HCT116 (cell line): ENCODE results near the gene LTBP1. TPM values are rescaled to one million over a fixed set of nuclear protein-coding genes. Genes with fewer than 3 reads are reported as not detected.

ENCODE experiments used
- ATAC-seq: fragments of 200-7000 bp; cut with Tn5 transposase; 2 replicates; pipeline ENCODE4 v1.9.1; 2020; ENCODE audit warnings: mild to moderate bottlenecking, moderate library complexity
- BruUV-seq: library from RNA; stranded (reverse); fragments of 400-500 nt; replicated peaks from 2 replicates; lab custom pipeline; 2021; lab: Mats Ljungman, UMichigan
- CTCF ChIA-PET: fragments of 300-600 bp; sonication (Branson Sonifier 250); formaldehyde crosslinking; loops from one replicate; lab custom pipeline; 2021; ENCODE audit warnings: antibody characterized with exemption; lab: Charles Lee
- POLR2A ChIA-PET: fragments of 300-600, 350-600 bp; sonication (Branson Sonifier 250); formaldehyde crosslinking; loops from one replicate; lab custom pipeline; 2021; ENCODE audit warnings: antibody characterized with exemption; lab: Charles Lee
- RAD21 ChIA-PET, 2 experiments: fragments of 300-600 bp; sonication (Branson Sonifier 250); formaldehyde crosslinking; loops; one replicate each; lab custom pipeline; 2023; ENCODE audit warnings: low total read pairs in 2 of 2; ENCODE audit not compliant: uncharacterized antibody in 2 of 2, unreplicated experiment in 2 of 2, low non-redundant PET in 1 of 2; lab: Charles Lee
- DNase-seq: peaks from one replicate; pipeline ENCODE4 v3.0.0-alpha.2; 2010; ENCODE audit warnings: low read depth, low spot score
- H2AFZ ChIP-seq: fragments of 200-600 bp; shearing (Covaris generic), sonication (generic); 2 replicates; pipeline ENCODE4 v1.6.1; 2017; ENCODE audit warnings: low read depth, mixed run types, mixed read lengths, antibody characterized with exemption, low read length; ENCODE audit not compliant: poor library complexity, severe bottlenecking
- H3K27ac ChIP-seq: 2 replicates; pipeline ENCODE4 v1.5.1; 2012; ENCODE audit warnings: low read depth, low read length
- H3K27me3 ChIP-seq: fragments of 200-600 bp; sonication (generic); 2 replicates; pipeline ENCODE4 v1.6.1; 2016; ENCODE audit warnings: mixed run types, low read length, mixed read lengths; ENCODE audit not compliant: insufficient read depth
- H3K36me3 ChIP-seq, 2 experiments: fragments of 200-500 bp in 1 of 2; fragments of 200-600 bp in 1 of 2; sonication (Bioruptor generic) in 1 of 2; sonication (generic) in 1 of 2; 2 replicates each; pipeline versions ENCODE4 v1.5.1 to v1.6.1; 2014 to 2016; ENCODE audit warnings: low read length in 2 of 2, inconsistent platforms in 1 of 2, mixed read lengths in 1 of 2, mixed run types in 1 of 2; ENCODE audit not compliant: insufficient read depth in 2 of 2, control insufficient read depth in 1 of 2
- H3K4me1 ChIP-seq, 2 experiments: fragments of 200-600 bp in 1 of 2; sonication (generic) in 1 of 2; 2 replicates each; pipeline versions ENCODE4 v1.5.1 to v1.6.1; 2012 to 2017; ENCODE audit warnings: low read length in 2 of 2, inconsistent platforms in 1 of 2, mild to moderate bottlenecking in 1 of 2, mixed read lengths in 1 of 2, mixed run types in 1 of 2, moderate library complexity in 1 of 2; ENCODE audit not compliant: insufficient read depth in 2 of 2, control insufficient read depth in 1 of 2
- H3K4me2 ChIP-seq: fragments of 200-600 bp; sonication (generic); 2 replicates; pipeline ENCODE4 v1.6.1; 2017; ENCODE audit warnings: mixed run types, low read length, mixed read lengths
- H3K4me3 ChIP-seq, 2 experiments: fragments of 200-600 bp in 1 of 2; sonication (generic) in 1 of 2; replicated peaks in 1 of 2; 2 replicates each; pipeline ENCODE4 v1.5.1; 2011 to 2016; ENCODE audit warnings: low read length in 2 of 2, control low read depth in 1 of 2, low read depth in 1 of 2, mild to moderate bottlenecking in 1 of 2, mixed read lengths in 1 of 2, mixed run types in 1 of 2
- H3K79me2 ChIP-seq: fragments of 200-600 bp; sonication (generic); 2 replicates; pipeline ENCODE4 v1.6.1; 2017; ENCODE audit warnings: mild to moderate bottlenecking, mixed run types, low read length, moderate library complexity, mixed read lengths; ENCODE audit not compliant: insufficient read depth
- H3K9ac ChIP-seq: fragments of 200-600 bp; sonication (generic); 2 replicates; pipeline ENCODE4 v1.6.1; 2016; ENCODE audit warnings: low read length, mixed read lengths
- H3K9me2 ChIP-seq: fragments of 200-600 bp; sonication (generic), shearing (Covaris generic); 2 replicates; pipeline ENCODE4 v1.6.1; 2017; ENCODE audit warnings: mixed run types, mild to moderate bottlenecking, moderate library complexity; ENCODE audit not compliant: insufficient read depth
- H3K9me3 ChIP-seq, 2 experiments: fragments of 200-500 bp in 1 of 2; fragments of 200-600 bp in 1 of 2; sonication (Bioruptor generic) in 1 of 2; sonication (generic) in 1 of 2; 2 replicates each; pipeline ENCODE4 v1.6.1; 2014 to 2017; ENCODE audit warnings: low read length in 2 of 2, mixed read lengths in 2 of 2, inconsistent platforms in 1 of 2, low read depth in 1 of 2, mild to moderate bottlenecking in 1 of 2, mixed run types in 1 of 2, moderate library complexity in 1 of 2; ENCODE audit not compliant: control insufficient read depth in 1 of 2, insufficient read depth in 1 of 2
- H4K20me1 ChIP-seq: fragments of 200-600 bp; sonication (generic), shearing (Covaris generic); 2 replicates; pipeline ENCODE4 v1.6.1; 2017; ENCODE audit warnings: mixed run types, mild to moderate bottlenecking, moderate library complexity; ENCODE audit not compliant: insufficient read depth
- CBX3 ChIP-seq: IDR thresholded peaks from 2 replicates; pipeline ENCODE4 v1.6.1; 2012; ENCODE audit warnings: low read depth
- CEBPB ChIP-seq: IDR thresholded peaks from 2 replicates; pipeline ENCODE4 v1.6.1; 2012; ENCODE audit warnings: low read depth
- ELF1 ChIP-seq: IDR thresholded peaks from 2 replicates; pipeline ENCODE4 v1.6.1; 2012; ENCODE audit warnings: low read depth, borderline replicate concordance
- EZH2 ChIP-seq: fragments of 200-600 bp; sonication (generic); IDR thresholded peaks from 2 replicates; pipeline ENCODE4 v1.6.1; 2017; ENCODE audit warnings: antibody characterized with exemption, mixed run types
- EZH2phosphoT487 ChIP-seq: fragments of 200-600 bp; IDR thresholded peaks from 2 replicates; pipeline ENCODE4 v1.6.1; 2018; ENCODE audit warnings: antibody characterized with exemption, borderline replicate concordance
- FOSL1 ChIP-seq: IDR thresholded peaks from 2 replicates; pipeline ENCODE4 v1.6.1; 2012; ENCODE audit warnings: low read depth
- JUND ChIP-seq: IDR thresholded peaks from 2 replicates; pipeline ENCODE4 v1.6.1; 2012
- POLR2A ChIP-seq: IDR thresholded peaks from 2 replicates; pipeline ENCODE4 v1.7.0; 2011; ENCODE audit warnings: borderline replicate concordance; ENCODE audit not compliant: insufficient read depth, insufficient read length; ENCODE audit errors: extremely low read depth
- POLR2AphosphoS5 ChIP-seq: IDR thresholded peaks from 2 replicates; pipeline ENCODE4 v1.6.1; 2011; ENCODE audit warnings: mild to moderate bottlenecking, low read depth, low read length, moderate library complexity
- RAD21 ChIP-seq: IDR thresholded peaks from 2 replicates; pipeline ENCODE4 v1.6.1; 2012; ENCODE audit warnings: low read depth, mild to moderate bottlenecking
- REST ChIP-seq: IDR thresholded peaks from 2 replicates; pipeline ENCODE4 v1.6.1; 2012; ENCODE audit warnings: low read depth
- SIN3A ChIP-seq: IDR thresholded peaks from 2 replicates; pipeline ENCODE4 v1.6.1; 2012; ENCODE audit warnings: low read depth
- SRF ChIP-seq: IDR thresholded peaks from 2 replicates; pipeline ENCODE4 v1.6.1; 2012; ENCODE audit warnings: low read depth
- TCF7L2 ChIP-seq: IDR thresholded peaks from 2 replicates; pipeline ENCODE4 v1.7.0; 2011; ENCODE audit warnings: borderline replicate concordance, inconsistent platforms; ENCODE audit not compliant: insufficient read depth, insufficient read length; ENCODE audit errors: extremely low read depth
- ZFX ChIP-seq: fragments of 450-650 bp; IDR thresholded peaks from 2 replicates; pipeline ENCODE4 v1.6.1; 2017
- intact Hi-C: fragments of 100-400 bp; cut with micrococcal nuclease; formaldehyde crosslinking; loops from 2 replicates; pipeline ENCODE4 v1.10.0; 2022
- total RNA-seq: library from RNA; stranded (reverse); gene quantifications from one replicate; pipeline ENCODE4 v1.2.1, GENCODE V29; 2021; ENCODE audit not compliant: unreplicated experiment
- TF ChIP-seq, protein P1 (sequence below): IDR thresholded peaks from 2 replicates; pipeline ENCODE4 v1.6.1; 2012

The LTBP1 gene
- total RNA-seq, 1 experiment from 2014 or later, result 5.1 TPM

- TF ChIP-seq POLR2AphosphoS5, result no peak
- TF ChIP-seq RAD21, result no peak
These were observed 183.8 kb downstream of the LTBP1 start (continued) for GRCh38 chr2:33130544-33130943.

DNA sequence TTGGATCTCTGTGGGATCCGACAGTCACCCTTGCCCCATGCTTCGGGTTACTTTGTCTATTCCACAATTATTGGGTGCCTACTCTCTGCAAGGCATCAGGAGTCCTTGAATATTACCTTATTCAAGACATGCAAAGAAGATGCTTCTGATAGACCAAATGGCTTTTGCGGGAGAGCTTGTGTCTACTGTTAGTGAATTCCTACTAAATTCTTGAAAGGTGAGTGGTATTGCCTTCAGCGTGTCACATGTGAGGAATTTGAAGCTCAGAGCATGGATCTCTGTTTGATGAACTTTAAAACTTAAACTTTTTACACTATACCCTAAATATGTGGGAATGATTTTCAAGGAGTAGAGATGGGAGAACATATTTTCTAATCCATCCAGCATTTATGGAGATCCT lies 184.4 kb downstream of the LTBP1 start:
- ChIA-PET RAD21 (no interaction called here), CTCF (no interaction called here), POLR2A (no interaction called here)
- ATAC-seq, result no peak
- Histone ChIP-seq H3K79me2 (no peaks in the 10 kb centered on the region), H3K4me3 (no peak overlapping the region), H3K27ac (no peak overlapping the region), H2AFZ (no peak overlapping the region), H3K9ac (no peak overlapping the region), H4K20me1 (no peaks in the 10 kb centered on the region), H3K27me3 (peaks cover 41% of the 10 kb centered on the region), H3K9me3 (no peaks in the 10 kb centered on the region), H3K36me3 (no peaks in the 10 kb centered on the region), H3K4me2 (no peak overlapping the region), H3K4me1 (peaks cover 11 to 14% of the 10 kb centered on the region in 2 experiments), H3K9me2 (no peaks in the 10 kb centered on the region)
- intact Hi-C loops, result no loop called here
- no peak for DNase-seq
- TF ChIP-seq ELF1, result no peak
- no peak for TF ChIP-seq EZH2
- TF ChIP-seq TCF7L2, result no peak
- TF ChIP-seq JUND, result no peak
- no peak for TF ChIP-seq POLR2AphosphoS5
- no peak for TF ChIP-seq CBX3
- no peak for TF ChIP-seq FOSL1
- TF ChIP-seq, protein P1, sequence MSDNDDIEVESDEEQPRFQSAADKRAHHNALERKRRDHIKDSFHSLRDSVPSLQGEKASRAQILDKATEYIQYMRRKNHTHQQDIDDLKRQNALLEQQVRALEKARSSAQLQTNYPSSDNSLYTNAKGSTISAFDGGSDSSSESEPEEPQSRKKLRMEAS, result no peak
- no peak for TF ChIP-seq SIN3A
- TF ChIP-seq SRF, result no peak
- TF ChIP-seq CEBPB, result no peak
- no peak for TF ChIP-seq ZFX
- TF ChIP-seq POLR2A, result no peak
- no peak for TF ChIP-seq EZH2phosphoT487
- no peak for TF ChIP-seq RAD21
- no peak for TF ChIP-seq REST
- BruUV-seq, result no TSS peak
